ENCODE data around the gene SRSF1.

Gene SRSF1

DNA sequence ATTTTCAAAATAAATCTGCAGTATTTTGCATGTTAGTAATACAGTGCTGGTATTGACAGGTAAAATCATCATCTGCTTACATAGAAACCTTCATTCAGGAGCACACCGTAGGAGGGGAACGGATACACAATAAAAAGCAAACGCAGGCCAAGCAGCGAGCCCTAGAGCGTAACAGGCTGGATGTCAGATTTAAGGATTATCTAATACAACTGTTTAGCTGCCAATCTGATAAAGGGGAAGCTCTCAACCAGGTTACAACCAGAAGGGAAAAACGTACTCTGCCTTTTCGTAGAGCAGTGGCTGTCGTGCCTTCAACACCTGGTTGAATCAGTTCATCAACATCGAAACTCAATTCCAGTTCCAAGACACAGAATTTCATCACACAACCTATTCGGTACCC lies 35.5 kb downstream of the SRSF1 start:
- H3K4me3 ChIP-seq (ENCODE audit: low read depth, low read length), result no peak overlapping the region
- TF ChIP-seq, protein P1, sequence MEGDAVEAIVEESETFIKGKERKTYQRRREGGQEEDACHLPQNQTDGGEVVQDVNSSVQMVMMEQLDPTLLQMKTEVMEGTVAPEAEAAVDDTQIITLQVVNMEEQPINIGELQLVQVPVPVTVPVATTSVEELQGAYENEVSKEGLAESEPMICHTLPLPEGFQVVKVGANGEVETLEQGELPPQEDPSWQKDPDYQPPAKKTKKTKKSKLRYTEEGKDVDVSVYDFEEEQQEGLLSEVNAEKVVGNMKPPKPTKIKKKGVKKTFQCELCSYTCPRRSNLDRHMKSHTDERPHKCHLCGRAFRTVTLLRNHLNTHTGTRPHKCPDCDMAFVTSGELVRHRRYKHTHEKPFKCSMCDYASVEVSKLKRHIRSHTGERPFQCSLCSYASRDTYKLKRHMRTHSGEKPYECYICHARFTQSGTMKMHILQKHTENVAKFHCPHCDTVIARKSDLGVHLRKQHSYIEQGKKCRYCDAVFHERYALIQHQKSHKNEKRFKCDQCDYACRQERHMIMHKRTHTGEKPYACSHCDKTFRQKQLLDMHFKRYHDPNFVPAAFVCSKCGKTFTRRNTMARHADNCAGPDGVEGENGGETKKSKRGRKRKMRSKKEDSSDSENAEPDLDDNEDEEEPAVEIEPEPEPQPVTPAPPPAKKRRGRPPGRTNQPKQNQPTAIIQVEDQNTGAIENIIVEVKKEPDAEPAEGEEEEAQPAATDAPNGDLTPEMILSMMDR (IDR thresholded peaks at IDR 0.05; ENCODE audit: low read depth, low read length), result no peak

DNA sequence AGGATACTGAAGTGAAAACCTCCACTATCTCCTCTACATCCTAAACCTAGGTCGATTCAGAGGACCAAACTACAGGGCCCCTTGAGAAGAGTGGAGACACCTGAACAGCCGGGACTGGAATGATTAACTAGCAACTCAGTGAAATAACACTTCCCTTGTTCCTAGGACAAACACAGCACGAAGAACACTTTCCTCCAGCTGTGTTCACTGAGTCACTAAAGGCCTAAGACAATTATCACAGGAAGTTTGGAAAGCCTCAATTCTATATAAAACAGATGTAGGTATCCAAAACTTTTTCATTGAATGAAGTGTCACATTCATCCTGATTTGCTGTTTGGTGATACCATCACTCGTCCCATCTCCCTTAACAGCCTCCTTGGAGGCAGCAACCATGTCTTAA lies 36.3 kb downstream of the SRSF1 start:
- no peak overlapping the region for H3K4me3 ChIP-seq (ENCODE audit: low read depth, low read length)
- TF ChIP-seq, protein P1 (IDR thresholded peaks at IDR 0.05; ENCODE audit: low read depth, low read length), result no peak

DNA sequence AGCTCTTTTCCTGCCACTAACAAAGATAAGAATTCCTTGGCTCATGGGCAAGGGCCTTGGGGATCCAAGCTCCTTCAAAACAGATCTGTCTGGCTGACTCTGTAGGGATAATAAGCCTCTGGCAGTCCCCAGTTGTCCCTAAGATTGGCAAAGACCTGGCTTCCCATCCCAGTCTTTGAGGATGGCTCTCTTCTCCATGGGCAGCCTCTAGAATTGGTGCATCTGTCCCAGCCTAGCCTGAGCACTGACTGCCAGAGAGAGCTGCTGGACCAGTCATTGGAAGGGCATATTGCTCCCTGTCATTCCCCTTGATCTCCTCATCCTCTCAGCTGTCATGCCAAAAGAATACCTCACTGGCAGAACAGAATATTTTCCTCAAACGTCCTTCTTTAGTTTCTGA lies 38.6 kb downstream of the SRSF1 start:
- TF ChIP-seq, protein P1 (IDR thresholded peaks at IDR 0.05; ENCODE audit: low read depth, low read length), result no peak
- H3K4me3 ChIP-seq (ENCODE audit: low read depth, low read length), result no peak overlapping the region

DNA sequence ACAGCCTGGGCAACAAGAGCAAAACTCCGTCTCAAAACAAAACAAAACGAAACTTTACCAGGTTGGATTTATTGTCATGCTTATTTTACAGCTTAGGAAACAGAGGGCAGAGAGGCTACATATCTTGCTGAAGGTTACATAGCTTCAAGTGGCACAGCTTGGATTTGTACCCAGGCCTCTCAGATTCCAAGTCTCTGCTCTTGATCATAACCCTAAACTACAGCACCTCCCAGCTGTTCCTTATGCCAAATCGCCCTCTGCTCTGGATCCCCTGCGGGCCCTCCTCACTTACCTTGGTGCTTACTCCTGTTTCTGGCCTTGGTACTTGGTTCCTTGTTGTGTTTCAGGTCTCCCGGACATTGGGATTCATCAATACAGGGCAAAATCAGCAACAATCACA lies 40.2 kb downstream of the SRSF1 start:
- TF ChIP-seq, protein P1 (IDR thresholded peaks at IDR 0.05; ENCODE audit: low read depth, low read length), result no peak
- no peak overlapping the region for H3K4me3 ChIP-seq (ENCODE audit: low read depth, low read length)

DNA sequence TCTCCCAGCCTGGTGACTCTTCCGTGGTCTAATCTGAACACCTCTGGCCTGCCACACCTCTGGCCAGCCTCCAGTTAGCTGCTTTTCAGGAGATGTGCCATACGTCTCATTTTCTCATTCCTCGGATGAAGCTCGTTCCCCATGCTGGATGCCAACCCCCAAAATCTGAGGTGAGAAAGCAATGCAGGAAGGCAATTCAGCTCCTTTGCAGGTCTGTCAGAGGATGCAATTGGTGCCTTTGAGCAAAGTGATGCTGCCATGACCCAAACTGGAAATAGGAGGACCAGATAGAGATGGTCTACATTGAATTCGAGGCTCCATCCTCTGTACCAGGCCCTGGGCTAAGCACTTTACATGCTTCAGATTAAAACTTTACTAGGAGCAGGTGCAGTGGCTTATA lies 40.8 kb downstream of the SRSF1 start:
- TF ChIP-seq, protein P1 (IDR thresholded peaks at IDR 0.05; ENCODE audit: low read depth, low read length), result no peak

DNA sequence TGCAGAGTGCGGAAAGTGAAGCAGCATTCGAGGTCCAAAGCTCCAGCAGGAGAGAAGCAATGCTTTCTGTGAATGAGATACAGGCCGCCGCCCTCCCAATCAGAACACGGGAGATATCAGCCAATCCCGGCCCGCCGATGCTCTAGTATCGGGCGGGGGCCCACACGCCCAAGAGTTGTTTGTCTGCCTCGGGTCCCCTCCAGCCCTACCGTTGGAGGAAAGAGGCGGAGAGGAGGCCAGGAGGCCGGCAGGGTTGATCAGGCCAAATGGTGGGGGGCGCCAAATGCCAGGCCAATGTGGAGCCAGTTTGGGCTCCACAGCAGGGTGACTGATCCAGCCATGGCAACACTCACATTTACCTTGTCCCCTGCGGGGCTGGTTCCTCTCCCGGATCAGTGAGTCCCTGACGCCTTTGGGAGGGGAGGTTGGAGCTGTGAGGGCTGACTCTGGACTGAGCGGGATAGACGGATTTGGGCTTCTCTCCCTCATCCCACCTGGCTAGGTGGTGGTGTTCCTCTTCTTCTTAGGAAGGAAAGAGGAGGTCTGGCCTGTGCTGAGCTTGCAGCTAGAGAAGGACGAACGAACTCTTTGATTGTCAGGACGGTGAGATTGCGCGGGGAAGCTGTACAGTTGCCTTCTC lies 41.4 kb downstream of the SRSF1 start:
- TF ChIP-seq, protein P1 (IDR thresholded peaks at IDR 0.05; ENCODE audit: low read depth, low read length), result no peak
- H3K4me3 ChIP-seq (ENCODE audit: low read depth, low read length), result no peak overlapping the region

More for the DNA sequence above, 40.8 kb downstream of the SRSF1 start:
- H3K4me3 ChIP-seq (ENCODE audit: low read depth, low read length), result no peak overlapping the region

DNA sequence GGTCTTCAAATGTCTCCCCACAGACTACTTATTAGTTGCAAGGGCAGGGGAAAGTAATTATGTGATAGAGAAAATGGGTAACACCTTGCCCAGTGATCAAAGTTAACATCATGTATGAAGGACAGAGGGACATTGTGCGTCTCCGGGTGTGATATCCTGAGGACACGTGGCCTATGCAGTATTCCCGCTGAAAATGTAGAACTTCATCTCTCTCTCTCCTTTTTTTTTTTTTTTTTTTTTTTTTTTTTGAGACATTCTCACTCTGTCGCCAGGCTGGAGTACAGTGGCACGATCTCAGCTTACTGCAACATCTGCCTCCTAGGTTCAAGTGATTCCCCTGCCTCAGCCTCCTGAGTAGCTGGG lies 43.9 kb downstream of the SRSF1 start:
- no peak overlapping the region for H3K4me3 ChIP-seq (ENCODE audit: low read depth, low read length)
- TF ChIP-seq, protein P1 (IDR thresholded peaks at IDR 0.05; ENCODE audit: low read depth, low read length), result no peak
